COLO829 (cell line): ENCODE measurements around the gene PLXNB3.

ENCODE experiments used
- DNase-seq: peaks from one replicate; pipeline ENCODE4 v3.0.0; 2012; ENCODE audit warnings: low spot score

PLXNB3 gene

DNA sequence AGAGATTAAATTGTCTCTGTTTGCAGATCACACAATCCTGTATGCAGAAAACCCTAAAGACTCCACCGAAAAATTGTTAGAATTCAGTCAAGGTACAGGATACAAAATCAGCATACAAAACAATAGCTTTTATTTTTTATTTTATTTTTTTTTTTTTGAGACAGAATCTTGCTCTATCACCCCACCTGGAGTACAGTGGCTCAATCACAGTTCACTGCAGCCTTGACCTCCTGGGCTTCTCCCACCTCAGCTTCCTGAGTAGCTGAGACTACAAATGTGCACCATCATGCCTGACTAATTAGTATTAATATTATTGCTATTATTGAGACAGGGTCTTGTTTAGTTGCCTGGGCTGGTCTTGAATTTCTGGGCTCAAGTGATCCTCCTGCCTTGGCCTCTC lies 8.9 kb upstream of the PLXNB3 start:
- DNase-seq: no peak

DNA sequence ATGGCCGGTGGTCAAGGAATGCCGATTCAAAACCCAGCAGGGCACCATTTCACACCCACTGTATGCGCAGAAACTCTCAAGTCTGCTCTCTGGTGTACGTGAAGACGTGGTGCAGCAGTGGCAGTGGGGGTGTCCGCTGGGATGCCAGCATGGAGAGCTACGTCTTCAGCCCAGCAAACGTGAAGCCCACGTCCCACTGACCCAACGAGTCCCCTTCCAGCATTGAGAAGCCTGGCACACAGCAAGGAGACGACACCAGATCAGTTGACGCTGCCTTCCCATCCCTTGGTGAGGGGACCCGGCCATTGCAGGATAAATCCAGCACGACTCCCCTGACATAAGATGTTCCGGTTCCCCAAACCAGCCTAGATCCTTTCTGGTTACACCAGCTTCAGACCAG lies 2.2 kb upstream of the PLXNB3 start:
- no peak for DNase-seq

DNA sequence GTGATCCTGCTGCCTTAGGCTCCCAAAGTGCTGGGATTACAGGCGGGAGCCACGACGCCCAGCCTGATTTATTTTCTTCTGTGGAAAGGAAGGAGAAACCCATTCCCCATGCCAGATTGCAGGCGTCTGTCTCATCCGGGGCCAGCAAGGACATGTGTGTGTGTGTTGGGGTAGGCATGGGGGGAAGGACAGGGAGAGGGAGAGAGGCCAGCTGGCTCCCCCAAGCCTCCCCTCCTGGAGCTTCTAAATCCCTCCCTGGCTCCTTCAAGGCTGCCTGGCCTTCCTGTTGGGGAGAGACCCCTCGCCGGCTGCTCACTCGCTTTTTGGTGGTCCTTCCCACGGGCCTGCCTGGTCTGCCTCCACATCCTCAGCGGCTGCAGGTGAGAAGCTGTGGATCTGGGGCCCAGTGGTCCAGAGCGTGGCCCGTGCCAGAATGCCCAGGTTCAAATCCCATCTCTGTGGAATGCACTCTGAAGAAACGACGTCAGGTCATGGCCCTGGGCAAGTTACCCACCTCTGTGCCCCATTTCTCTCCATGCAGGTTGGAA lies 1.3 kb upstream of the PLXNB3 start:
- no peak for DNase-seq

DNA sequence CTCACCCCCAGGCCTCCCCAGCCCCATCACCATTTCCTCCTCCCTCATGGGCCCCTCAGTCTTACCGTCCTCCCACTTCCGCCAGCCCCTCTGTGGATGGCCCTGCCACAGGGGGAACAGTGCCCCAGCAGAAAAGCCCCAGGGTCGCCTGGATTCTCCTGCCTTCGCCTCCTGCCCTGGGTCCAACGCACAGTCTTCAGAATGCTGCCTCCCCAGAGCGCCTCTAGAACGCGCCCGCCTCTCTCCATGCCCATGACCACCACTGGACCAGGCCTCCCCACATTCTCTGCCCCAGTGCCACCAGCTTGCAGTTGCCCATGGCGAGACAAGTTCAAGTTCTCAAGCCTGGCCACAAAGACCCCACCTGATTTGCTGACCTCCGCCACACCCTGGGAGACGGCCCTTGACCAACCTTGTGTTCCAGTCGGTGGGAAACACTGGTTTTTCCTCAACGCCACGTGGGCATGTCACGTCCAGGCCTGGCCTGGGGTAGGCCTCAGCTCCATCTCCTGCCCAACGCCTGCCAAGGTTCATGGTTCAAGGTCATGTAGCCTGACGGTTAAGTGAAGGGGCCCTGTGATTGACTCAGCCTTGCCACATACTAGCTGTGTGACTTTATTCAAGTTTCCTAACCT lies 634 bp upstream of the PLXNB3 start:
- DNase-seq: no peak

DNA sequence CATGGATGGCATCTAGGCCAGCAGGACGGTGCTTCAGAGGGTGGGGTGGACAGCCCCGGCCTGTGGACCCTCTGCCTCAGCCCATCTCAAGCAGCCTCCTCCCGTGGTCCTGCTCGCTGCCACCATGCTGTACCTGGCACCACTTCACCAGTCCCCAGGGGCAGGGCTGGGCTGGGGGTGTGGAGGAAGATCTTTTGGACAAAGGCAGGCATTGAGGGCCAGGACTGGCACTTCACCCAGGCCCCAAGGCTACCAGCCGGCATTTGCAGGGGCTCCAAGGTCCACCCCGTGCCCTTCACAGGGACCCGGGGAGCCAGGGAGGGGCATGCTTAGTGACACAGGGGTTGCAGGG lies 713 bp downstream of the PLXNB3 start:
- peak; percentile 35 for DNase-seq

DNA sequence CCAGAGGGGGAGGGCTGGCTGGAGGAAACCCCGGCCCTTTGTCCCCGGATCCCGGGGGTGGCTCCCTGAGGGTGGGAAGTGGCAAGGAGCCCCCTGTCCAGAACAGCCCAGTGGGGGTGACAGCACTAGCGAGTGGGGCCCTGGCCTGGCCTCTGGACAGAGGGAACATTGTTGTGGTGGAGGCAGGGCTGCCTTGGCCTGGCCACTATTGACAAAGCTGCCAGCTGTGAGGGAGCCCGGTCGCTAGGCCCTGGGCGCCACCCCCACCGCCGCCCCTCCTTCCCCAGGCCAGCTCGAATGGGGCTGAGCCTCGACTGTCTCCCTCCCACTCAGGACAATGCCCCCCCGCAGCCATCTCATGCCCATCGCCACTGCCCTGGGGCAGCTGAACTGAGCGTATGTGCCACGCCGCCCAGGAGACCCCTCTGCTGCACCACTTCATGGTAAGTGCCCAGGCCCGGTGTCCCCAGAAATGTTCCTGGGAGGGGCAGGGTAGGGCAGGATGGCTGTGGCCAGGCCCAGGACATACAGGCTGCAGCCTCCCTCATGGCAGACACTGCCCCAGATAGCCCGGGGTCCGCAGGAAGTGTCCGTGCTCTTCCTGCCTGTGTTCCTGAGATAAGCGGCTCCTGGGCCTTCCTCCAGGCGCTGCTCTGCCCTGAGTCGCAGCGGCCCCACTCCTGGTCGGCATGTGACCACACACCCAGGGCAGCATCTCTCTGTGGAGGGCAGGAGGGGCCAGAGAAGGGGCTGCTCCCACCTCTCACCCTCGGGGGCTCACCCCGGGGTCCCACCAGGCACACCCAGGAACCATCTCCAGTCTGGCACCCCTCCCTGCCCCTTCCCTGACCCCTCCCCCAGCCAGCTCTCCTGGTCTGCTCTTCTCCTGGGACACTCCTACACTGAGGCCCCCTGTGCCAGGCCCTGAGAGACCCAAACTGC lies 1.4 kb downstream of the PLXNB3 start:
- peak; percentile 46 for DNase-seq

DNA sequence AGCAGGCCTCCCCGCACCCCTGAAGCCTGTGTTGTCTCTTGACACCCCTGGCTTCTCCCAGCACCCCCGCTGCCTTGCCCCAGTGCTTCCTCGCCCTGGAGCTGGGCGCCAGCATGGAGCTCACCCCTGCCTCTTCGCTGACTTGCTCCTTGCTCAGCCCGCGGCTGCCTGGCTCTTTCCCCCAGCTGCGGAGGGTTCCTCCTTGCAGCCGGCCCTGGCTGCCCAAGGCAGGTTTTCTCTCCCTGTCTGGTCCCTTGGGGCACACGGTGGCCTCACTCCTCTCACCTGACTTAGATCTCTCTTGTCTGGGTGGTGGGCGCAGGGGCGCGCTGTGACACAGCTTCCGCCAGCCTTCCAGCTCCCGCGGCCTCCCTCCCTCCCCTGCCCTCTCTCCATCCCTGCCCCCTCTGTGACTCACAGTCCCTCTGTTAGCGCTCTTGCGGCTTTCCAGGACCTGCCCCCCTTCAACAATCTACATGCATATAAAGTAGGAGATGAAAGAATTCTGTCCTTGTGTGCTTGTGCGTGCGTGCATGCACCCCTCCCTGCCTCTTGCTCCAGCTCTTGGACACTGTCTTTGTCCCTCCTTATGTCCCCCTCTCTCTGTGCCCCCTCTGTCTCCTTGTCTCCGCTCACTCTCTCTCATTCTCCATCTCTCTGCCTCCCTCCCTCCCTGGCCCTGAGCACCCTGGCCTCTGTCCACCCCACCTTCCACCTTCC lies 2.2 kb downstream of the PLXNB3 start:
- peak; percentile 65 for DNase-seq

DNA sequence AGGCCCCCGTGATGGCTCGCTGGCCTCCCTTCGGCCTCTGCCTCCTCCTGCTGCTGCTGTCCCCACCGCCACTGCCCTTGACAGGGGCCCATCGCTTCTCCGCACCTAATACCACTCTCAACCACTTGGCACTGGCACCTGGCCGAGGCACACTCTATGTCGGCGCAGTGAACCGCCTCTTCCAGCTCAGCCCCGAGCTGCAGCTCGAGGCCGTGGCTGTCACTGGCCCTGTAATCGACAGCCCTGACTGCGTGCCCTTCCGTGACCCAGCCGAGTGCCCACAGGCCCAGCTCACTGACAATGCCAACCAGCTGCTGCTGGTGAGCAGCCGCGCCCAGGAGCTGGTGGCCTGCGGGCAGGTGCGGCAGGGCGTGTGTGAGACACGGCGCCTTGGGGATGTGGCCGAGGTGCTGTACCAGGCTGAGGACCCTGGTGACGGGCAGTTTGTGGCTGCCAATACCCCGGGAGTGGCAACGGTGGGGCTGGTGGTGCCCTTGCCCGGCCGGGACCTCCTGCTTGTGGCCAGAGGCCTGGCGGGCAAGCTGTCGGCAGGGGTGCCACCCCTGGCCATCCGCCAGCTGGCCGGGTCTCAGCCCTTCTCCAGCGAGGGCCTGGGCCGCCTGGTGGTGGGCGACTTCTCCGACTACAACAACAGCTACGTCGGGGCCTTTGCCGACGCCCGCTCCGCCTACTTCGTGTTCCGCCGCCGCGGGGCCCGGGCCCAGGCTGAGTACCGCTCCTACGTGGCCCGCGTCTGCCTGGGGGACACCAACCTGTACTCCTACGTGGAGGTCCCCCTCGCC lies 3.0 kb downstream of the PLXNB3 start:
- DNase-seq: no peak

DNA sequence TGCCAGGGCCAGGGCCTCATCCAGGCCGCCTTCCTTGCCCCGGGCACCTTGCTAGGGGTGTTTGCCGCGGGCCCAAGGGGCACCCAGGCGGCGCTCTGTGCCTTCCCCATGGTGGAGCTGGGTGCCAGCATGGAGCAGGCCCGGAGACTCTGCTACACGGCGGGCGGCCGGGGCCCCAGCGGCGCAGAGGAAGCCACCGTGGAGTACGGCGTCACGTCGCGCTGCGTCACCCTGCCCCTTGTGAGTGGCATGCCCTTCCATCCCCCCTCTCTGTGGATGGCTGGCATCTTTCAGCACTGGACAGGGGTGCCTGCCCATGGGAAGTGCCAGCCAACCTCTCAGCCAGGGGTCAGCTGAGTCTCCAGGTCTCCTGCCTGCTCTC lies 3.6 kb downstream of the PLXNB3 start:
- DNase-seq: no peak

DNA sequence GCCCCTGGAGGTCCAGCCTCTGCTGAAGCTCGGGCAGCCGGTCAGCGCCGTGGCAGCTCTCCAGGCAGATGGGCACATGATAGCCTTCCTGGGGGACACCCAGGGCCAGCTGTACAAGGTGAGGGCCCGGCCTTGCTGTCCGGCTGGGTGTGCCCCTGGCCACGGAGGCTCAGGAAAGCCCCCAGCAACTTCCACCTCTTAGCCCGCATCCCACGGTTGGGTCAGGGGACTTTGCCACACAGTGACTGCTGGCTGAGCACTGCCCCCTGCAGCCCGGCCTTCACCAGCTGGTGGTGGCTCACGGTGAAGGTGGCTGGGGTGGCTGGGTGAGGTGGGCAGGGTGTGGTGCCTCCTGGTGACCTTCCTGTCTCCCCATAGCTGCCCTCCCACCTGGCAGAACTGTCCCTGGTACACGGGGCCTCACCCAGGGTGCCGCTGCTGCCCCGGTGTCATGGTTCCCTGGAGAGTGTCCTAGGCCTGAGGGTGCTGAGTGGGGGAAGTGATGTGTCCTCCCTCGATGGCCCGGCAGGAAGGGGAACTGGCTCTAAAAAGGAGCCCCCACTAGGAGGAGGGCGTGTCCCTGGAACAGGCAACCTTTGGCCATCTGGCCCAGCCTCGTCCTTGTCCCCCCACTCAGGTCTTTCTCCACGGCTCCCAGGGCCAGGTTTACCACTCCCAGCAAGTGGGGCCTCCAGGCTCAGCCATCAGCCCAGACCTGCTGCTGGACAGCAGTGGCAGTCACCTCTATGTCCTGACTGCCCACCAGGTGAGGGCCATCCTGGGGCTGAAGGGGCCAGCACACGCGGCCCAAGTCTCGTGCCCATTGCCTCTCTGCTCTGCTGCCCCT lies 4.5 kb downstream of the PLXNB3 start:
- no peak for DNase-seq

DNA sequence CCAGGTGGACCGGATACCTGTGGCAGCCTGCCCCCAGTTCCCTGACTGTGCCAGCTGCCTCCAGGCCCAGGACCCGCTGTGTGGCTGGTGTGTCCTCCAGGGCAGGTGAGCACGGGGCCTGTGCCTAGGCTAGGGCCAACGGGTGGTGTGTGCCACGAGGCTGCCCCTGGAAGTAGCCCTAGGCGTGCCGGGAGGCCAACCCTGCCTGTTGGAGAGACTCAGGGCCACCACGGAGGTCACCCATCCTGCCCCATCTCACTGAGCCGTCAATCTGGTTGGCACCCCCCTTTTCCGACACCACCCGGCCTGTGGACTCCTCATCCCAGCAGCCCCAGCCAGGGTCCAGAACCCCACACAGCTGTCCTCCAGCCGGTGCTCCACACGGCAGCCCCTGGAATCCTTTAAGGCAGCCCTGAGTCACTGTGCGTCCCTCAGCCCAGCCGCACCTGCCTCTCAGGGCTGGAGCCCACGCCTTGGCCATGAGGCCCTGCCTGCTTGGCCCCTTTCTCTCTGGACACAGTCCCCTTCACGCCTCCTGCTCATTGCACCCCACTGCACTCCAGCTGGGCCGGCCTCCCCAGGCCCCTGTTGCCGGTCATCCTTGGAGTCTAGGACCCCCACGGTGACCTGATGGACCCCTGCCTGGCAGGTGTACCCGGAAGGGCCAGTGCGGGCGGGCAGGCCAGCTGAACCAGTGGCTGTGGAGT lies 5.3 kb downstream of the PLXNB3 start:
- no peak for DNase-seq

DNA sequence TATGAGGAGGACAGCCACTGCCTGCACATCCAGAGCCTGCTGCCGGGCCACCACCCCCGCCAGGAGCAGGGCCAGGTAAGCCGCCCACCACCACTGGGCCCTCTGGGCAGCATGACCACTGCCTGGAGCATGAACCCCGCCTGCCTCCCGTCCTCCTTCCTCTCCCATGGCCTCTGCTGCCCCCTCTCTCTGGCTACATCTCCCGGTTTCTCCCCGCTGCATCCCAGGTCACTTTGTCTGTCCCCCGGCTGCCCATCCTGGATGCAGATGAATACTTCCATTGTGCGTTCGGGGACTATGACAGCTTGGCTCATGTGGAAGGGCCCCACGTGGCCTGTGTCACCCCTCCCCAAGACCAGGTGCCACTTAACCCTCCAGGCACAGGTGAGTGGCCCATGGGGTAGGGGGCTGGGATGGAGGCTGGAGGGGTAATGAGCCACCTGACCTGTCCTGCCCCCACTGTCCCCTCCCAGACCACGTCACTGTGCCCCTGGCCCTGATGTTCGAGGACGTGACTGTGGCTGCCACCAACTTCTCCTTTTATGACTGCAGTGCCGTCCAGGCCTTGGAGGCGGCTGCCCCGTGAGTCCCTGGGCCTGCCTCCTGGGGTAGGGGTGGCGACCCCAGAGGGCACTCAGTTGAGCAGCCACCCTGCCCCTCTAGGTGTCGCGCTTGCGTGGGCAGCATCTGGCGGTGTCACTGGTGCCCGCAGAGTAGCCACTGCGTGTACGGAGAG lies 6.0 kb downstream of the PLXNB3 start:
- DNase-seq: no peak

DNA sequence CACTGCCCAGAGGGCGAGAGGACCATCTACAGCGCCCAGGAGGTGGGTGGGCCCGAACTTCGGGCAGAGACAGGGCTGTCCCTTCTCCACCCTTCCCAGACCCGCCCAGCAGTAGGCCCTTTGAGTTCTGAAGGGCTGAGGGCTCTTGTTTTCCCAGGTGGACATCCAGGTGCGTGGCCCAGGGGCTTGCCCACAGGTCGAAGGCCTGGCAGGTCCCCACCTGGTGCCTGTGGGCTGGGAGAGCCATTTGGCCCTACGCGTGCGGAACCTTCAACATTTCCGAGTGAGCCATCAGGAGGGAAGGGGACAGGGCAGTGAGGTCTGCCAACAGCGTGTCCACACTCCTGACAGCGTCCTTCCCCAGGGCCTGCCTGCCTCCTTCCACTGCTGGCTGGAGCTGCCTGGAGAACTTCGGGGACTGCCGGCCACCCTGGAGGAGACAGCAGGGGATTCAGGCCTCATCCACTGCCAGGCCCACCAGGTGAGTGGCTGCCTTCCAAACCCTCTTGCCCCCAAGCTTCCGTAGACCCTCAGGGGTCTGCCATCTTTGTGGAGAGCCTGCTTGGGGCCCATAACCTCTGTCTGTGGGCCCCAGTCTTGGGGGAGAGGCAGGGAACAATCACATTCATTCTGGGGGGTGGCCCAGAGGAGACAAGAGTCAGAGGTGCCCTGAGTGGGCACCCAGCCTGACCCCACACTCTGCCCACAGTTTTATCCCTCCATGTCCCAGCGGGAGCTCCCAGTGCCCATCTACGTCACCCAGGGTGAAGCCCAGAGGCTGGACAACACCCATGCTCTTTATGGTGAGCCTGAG lies 6.8 kb downstream of the PLXNB3 start:
- DNase-seq: no peak

DNA sequence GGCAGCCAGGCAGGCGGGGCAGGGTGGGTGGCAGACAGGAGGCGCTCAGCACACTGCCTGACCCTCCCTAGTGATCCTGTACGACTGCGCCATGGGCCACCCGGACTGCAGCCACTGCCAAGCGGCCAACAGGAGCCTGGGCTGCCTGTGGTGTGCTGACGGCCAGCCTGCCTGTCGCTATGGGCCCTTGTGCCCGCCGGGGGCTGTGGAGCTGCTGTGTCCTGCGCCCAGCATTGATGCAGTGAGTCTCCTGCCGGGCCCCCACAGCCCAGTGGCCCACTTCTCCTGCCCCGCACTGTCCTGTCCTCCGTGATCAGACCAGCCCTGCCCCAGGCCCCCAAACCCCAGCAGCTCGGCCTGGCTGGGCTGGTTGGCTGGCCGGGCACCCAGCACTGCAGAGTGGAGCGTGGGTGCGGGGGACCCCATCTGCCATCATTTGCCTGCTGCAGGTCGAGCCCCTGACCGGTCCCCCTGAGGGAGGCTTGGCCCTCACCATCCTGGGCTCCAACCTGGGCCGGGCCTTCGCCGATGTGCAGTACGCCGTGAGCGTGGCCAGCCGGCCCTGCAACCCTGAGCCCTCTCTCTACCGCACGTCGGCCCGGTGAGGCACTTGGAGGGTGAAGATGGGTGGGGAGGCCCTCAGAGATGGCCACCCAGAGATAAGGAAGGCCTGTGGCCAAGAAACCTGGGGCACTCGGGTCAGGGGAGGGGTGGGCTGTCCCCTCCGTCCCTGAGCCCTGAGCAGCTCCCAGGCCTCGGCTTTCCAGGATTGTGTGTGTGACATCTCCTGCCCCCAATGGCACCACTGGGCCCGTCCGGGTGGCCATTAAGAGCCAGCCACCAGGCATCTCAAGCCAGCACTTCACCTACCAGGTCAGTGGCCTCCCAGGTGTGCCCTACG lies 7.6 kb downstream of the PLXNB3 start:
- DNase-seq: no peak

DNA sequence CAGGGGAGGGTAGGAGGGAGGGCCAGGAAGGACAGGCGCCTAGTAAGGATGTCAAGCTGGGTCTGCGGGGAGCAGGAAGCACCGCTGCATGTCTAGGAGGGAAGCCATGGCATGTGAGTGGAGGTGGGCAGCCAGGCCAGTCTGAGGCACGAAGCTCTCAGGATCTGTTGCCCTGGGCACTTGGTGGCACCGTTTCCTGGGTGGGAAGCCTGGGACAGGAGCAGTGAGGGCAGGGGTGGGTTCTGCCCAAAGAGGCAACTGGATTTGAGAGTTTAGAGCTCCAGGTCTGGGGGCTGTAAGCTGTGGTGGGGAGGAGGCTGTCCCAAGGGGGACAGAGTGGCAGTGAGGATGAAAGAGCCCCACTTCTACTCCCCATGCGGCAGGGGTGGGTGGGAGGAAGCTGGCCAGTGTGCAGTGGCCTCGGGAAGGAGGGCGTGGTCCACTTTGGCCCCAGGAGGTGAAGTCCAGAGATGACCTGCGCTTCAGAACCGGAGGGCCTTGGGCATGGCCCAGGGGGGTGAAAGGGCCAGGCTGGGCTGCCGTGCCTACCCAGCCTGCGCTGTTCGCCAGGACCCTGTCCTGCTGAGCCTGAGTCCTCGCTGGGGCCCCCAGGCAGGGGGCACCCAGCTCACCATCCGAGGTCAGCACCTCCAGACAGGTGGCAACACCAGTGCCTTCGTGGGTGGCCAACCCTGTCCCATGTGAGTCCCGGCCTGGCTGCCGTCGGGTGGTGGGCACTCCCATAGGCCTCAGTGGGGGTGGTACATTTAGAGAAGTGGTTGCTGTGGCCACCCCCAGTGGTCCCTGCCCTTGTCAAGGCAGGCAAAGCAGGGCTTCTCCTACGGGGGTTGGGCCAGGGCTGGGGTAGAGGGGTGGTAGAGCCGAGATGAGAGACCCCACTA lies 8.5 kb downstream of the PLXNB3 start:
- no peak for DNase-seq

DNA sequence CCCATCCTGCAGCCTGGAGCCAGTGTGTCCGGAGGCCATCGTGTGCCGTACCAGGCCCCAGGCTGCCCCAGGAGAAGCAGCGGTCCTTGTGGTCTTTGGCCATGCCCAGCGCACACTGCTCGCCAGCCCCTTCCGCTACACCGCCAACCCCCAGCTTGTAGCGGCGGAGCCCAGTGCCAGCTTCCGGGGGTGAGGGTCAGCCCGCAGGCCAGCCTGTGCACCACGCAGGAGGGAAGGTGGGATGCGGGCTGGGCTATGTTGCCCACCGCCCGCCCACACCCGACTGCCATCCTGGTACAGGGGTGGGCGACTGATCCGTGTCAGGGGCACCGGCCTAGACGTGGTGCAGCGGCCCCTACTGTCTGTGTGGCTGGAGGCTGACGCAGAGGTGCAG lies 9.2 kb downstream of the PLXNB3 start:
- no peak for DNase-seq
